HG02759 (cell line): ENCODE results near the gene FGF12.
"Not testable (repeated sequence)": the region's sequence is repeated elsewhere in the genome, so short reads cannot be mapped to it uniquely, and the experiment has no call there.

ENCODE experiments used
- ATAC-seq: cut with Tn5 transposase; IDR thresholded peaks from one replicate; pipeline ENCODE4 v1.9.1; 2021; ENCODE audit warnings: mild to moderate bottlenecking, moderate library complexity; ENCODE audit not compliant: unreplicated experiment

The FGF12 gene

GRCh38 chr3:192727032-192727847 lies at the start of gene FGF12:
Gene FGF12, minus strand, starts transcription at chr3:192727541.
- ATAC-seq = no peak

GRCh38 chr3:192774341-192774740 lies 47.0 kb upstream of the FGF12 start:
- not testable (repeated sequence) for ATAC-seq

- no peak for ATAC-seq
These were observed 45.0 kb upstream of the FGF12 start for GRCh38 chr3:192772240-192772894.

- ATAC-seq = no peak
These were observed 31.3 kb upstream of the FGF12 start for GRCh38 chr3:192758654-192759053.

GRCh38 chr3:192751148-192751547 lies 23.8 kb upstream of the FGF12 start:
- no peak for ATAC-seq

- ATAC-seq = no peak
These were observed 22.9 kb upstream of the FGF12 start for GRCh38 chr3:192750201-192750600.

GRCh38 chr3:192747746-192748145 lies 20.4 kb upstream of the FGF12 start:
- no peak for ATAC-seq

GRCh38 chr3:192747145-192747544 lies 19.8 kb upstream of the FGF12 start:
- no peak for ATAC-seq

- no peak for ATAC-seq
These were observed 17.8 kb upstream of the FGF12 start for GRCh38 chr3:192745150-192745549.

- not testable (repeated sequence) for ATAC-seq
These were observed 17.3 kb upstream of the FGF12 start for GRCh38 chr3:192744604-192745003.

GRCh38 chr3:192737506-192737905 lies 10.2 kb upstream of the FGF12 start:
- ATAC-seq = no peak

GRCh38 chr3:192731233-192731632 lies 3.9 kb upstream of the FGF12 start:
- ATAC-seq = no peak

- ATAC-seq = no peak
These were observed 956 bp downstream of the FGF12 start for GRCh38 chr3:192726385-192726784.

- ATAC-seq = no peak
These were observed 7.4 kb downstream of the FGF12 start for GRCh38 chr3:192719964-192720363.

GRCh38 chr3:192718156-192718555 lies 9.2 kb downstream of the FGF12 start:
- ATAC-seq = no peak

- ATAC-seq = no peak
These were observed 12.2 kb downstream of the FGF12 start for GRCh38 chr3:192715126-192715525.

- ATAC-seq = not testable (repeated sequence)
These were observed 16.2 kb downstream of the FGF12 start for GRCh38 chr3:192711126-192711525.

GRCh38 chr3:192710366-192710765 lies 17.0 kb downstream of the FGF12 start:
- ATAC-seq = no peak

- ATAC-seq = no peak
These were observed 21.1 kb downstream of the FGF12 start for GRCh38 chr3:192706272-192706671.

GRCh38 chr3:192700885-192701284 lies 26.5 kb downstream of the FGF12 start:
- ATAC-seq = no peak

GRCh38 chr3:192696943-192697587 lies 30.3 kb downstream of the FGF12 start:
- ATAC-seq = no peak
